ENCODE measurements around the gene FLAD1. TPM values are rescaled to one million over a fixed set of nuclear protein-coding genes. Genes with fewer than 3 reads are reported as not detected.
"Not testable (repeated sequence)": the region's sequence is repeated elsewhere in the genome, so short reads cannot be mapped to it uniquely, and the experiment has no call there.

The FLAD1 gene
- total and polyA plus RNA-seq, 5 experiments from 2014 or later, result 30.9 to 46.8 (median 41.8) TPM

- Mint-ChIP-seq H3K27ac (no peak overlapping the region), H3K4me1 (peaks cover 11 to 33% (median 29%) of the 10 kb centered on the region in 4 donors), H3K36me3 (peaks cover 0 to 16% (median 3%) of the 10 kb centered on the region in 3 donors), H3K27me3 (peaks cover 0 to 12% (median 0%) of the 10 kb centered on the region in 5 donors), H3K9me3 (no peaks in the 10 kb centered on the region), H3K4me3 (no peak overlapping the region)
- POLR2A ChIA-PET, result interaction anchor here (0.6 to 3.1 kb wide), 9 partner anchors 8 to 619 kb away, joined by 3 to 25 read pairs (median 3); partner anchors contain the start of genes FLAD1, PMVK and PYGO2
- DNase-seq, result no peak
- ATAC-seq, result no peak
Observed at GRCh38 chr1:154994269-154994587, 11.1 kb downstream of the FLAD1 start.

- DNase-seq, result no peak
- peaks cover 0 to 12% (median 3%) of the 10 kb centered on the region in 3 donors for H3K36me3 Mint-ChIP-seq
- peaks cover 0 to 12% (median 0%) of the 10 kb centered on the region in 5 donors for H3K27me3 Mint-ChIP-seq
- H3K27ac Mint-ChIP-seq, result peak overlapping the region in 1 of 10 donors; percentile 48
- H3K9me3 Mint-ChIP-seq, result no peaks in the 10 kb centered on the region
- POLR2A ChIA-PET, result interaction anchor here (0.7 to 3.1 kb wide), 7 partner anchors 8 to 132 kb away, joined by 3 to 25 read pairs (median 3); partner anchors contain the start of genes FLAD1 and PYGO2
- H3K4me3 Mint-ChIP-seq, result no peak overlapping the region
- ATAC-seq, result no peak
- H3K4me1 Mint-ChIP-seq, result peaks cover 11 to 30% (median 27%) of the 10 kb centered on the region in 4 donors
Observed at GRCh38 chr1:154994591-154994990, 11.4 kb downstream of the FLAD1 start.

GRCh38 chr1:154995301-154995983 lies 12.3 kb downstream of the FLAD1 start:
- Mint-ChIP-seq H3K27me3 (peaks cover 0 to 12% (median 0%) of the 10 kb centered on the region in 5 donors), H3K4me1 (peaks cover 13 to 33% (median 29%) of the 10 kb centered on the region in 4 donors), H3K27ac (peak overlapping the region in 1 of 10 donors; percentile 4)
- not testable (repeated sequence) for H3K36me3 Mint-ChIP-seq, H3K4me3 Mint-ChIP-seq, DNase-seq, ATAC-seq, H3K9me3 Mint-ChIP-seq
- POLR2A ChIA-PET, result interaction anchor here (0.6 to 2.4 kb wide), 7 partner anchors 12 to 715 kb away, joined by 3 to 8 read pairs (median 5); partner anchors contain the start of genes FLAD1 and PYGO2

GRCh38 chr1:154996966-154997701 lies 14.0 kb downstream of the FLAD1 start:
- peaks cover 13 to 38% (median 30%) of the 10 kb centered on the region in 4 donors for H3K4me1 Mint-ChIP-seq
- ATAC-seq (no peak), DNase-seq (no peak)
- peak overlapping the region in 1 of 10 donors; percentile 11 for H3K27ac Mint-ChIP-seq
- H3K4me3 Mint-ChIP-seq, result peak overlapping the region in 5 of 10 donors; percentile 8 to 37 (median 26)
- POLR2A ChIA-PET, result interaction anchor here (0.5 to 2.4 kb wide), 6 partner anchors 14 to 504 kb away, joined by 3 to 8 read pairs (median 4); partner anchors contain the start of genes FLAD1 and PYGO2
- peaks cover 0 to 2% (median 0%) of the 10 kb centered on the region in 3 donors for H3K36me3 Mint-ChIP-seq
- no peaks in the 10 kb centered on the region for H3K9me3 Mint-ChIP-seq
- peaks cover 0 to 12% (median 0%) of the 10 kb centered on the region in 5 donors for H3K27me3 Mint-ChIP-seq

- Mint-ChIP-seq H3K27ac (peak overlapping the region in 1 of 10 donors; percentile 89), H3K36me3 (no peaks in the 10 kb centered on the region), H3K4me1 (peaks cover 16 to 47% (median 32%) of the 10 kb centered on the region in 4 donors), H3K4me3 (peak overlapping the region in 7 of 10 donors; percentile 30 to 91 (median 39)), H3K9me3 (no peaks in the 10 kb centered on the region), H3K27me3 (peaks cover 0 to 12% (median 0%) of the 10 kb centered on the region in 5 donors)
- POLR2A ChIA-PET, result interaction anchor here (0.6 to 4.2 kb wide), 10 partner anchors 8 to 70 kb away, joined by 3 to 29 read pairs (median 12); partner anchors contain the start of genes CKS1B, FLAD1, PBXIP1 and PMVK
- ATAC-seq, result no peak
- DNase-seq, result no peak
Observed at GRCh38 chr1:154998201-154998780, 15.1 kb downstream of the FLAD1 start.

GRCh38 chr1:154998818-154999570 lies 15.8 kb downstream of the FLAD1 start:
- H3K27ac Mint-ChIP-seq, result peak overlapping the region in 9 of 10 donors; percentile 27 to 89 (median 75)

GRCh38 chr1:154999571-155000410 lies 16.6 kb downstream of the FLAD1 start:
- POLR2A ChIA-PET, result interaction anchor here (1.0 to 4.2 kb wide), 15 partner anchors 8 to 779 kb away, joined by 3 to 29 read pairs (median 7); partner anchors contain the start of genes CKS1B, FLAD1, PBXIP1 and PMVK
- Mint-ChIP-seq H3K9me3 (no peaks in the 10 kb centered on the region), H3K27me3 (peaks cover 0 to 12% (median 0%) of the 10 kb centered on the region in 5 donors), H3K27ac (peak overlapping the region; percentile 79 to 91 (median 85)), H3K4me1 (peaks cover 24 to 62% (median 44%) of the 10 kb centered on the region in 4 donors), H3K4me3 (peak overlapping the region; percentile 77 to 92 (median 88)), H3K36me3 (no peaks in the 10 kb centered on the region)
- ATAC-seq (peak; percentile 0 to 2), DNase-seq (peak in 4 of 10 donors; percentile 37 to 48 (median 42))

More at GRCh38 chr1:154998818-154999570, 15.8 kb downstream of the FLAD1 start:
- peaks cover 20 to 54% (median 37%) of the 10 kb centered on the region in 4 donors for H3K4me1 Mint-ChIP-seq
- DNase-seq (peak in 9 of 10 donors; percentile 43 to 79 (median 55)), ATAC-seq (peak; percentile 18 to 22)
- H3K9me3 Mint-ChIP-seq, result no peaks in the 10 kb centered on the region
- POLR2A ChIA-PET, result interaction anchor here (0.6 to 4.2 kb wide), 15 partner anchors 9 to 779 kb away, joined by 3 to 29 read pairs (median 6); partner anchors contain the start of genes CKS1B, FLAD1, PBXIP1 and PMVK
- H3K27me3 Mint-ChIP-seq, result peaks cover 0 to 12% (median 0%) of the 10 kb centered on the region in 5 donors
- H3K4me3 Mint-ChIP-seq, result peak overlapping the region; percentile 70 to 92 (median 86)
- no peaks in the 10 kb centered on the region for H3K36me3 Mint-ChIP-seq

GRCh38 chr1:155000411-155000725 lies 17.2 kb downstream of the FLAD1 start:
- Mint-ChIP-seq H3K27ac (peak overlapping the region; percentile 13 to 91 (median 81)), H3K4me3 (peak overlapping the region; percentile 82 to 92 (median 88)), H3K27me3 (peaks cover 0 to 12% (median 0%) of the 10 kb centered on the region in 5 donors), H3K4me1 (peaks cover 24 to 65% (median 47%) of the 10 kb centered on the region in 4 donors), H3K9me3 (no peaks in the 10 kb centered on the region), H3K36me3 (no peaks in the 10 kb centered on the region)
- no peak for DNase-seq
- POLR2A ChIA-PET, result interaction anchor here (1.1 to 4.2 kb wide), 10 partner anchors 10 to 780 kb away, joined by 3 to 29 read pairs (median 12); partner anchors contain the start of genes CKS1B, FLAD1, PBXIP1 and PYGO2
- no peak for ATAC-seq

GRCh38 chr1:155000726-155001424 lies 17.7 kb downstream of the FLAD1 start:
- Mint-ChIP-seq H3K27me3 (peaks cover 0 to 12% (median 0%) of the 10 kb centered on the region in 5 donors), H3K36me3 (no peaks in the 10 kb centered on the region), H3K4me3 (peak overlapping the region; percentile 82 to 94 (median 90)), H3K4me1 (peaks cover 25 to 70% (median 50%) of the 10 kb centered on the region in 4 donors), H3K9me3 (no peaks in the 10 kb centered on the region), H3K27ac (peak overlapping the region; percentile 66 to 94 (median 87))
- DNase-seq (peak; percentile 38 to 79 (median 62)), ATAC-seq (peak; percentile 34 to 41)
- POLR2A ChIA-PET, result interaction anchor here (0.7 to 4.2 kb wide), 16 partner anchors 8 to 781 kb away, joined by 3 to 29 read pairs (median 5); partner anchors contain the start of genes CKS1B, FLAD1, LENEP and PBXIP1

GRCh38 chr1:155001425-155001674 lies 18.2 kb downstream of the FLAD1 start:
- peaks cover 0 to 7% (median 0%) of the 10 kb centered on the region in 5 donors for H3K27me3 Mint-ChIP-seq
- DNase-seq (peak in 2 of 10 donors; percentile 58 to 66), ATAC-seq (no peak)
- peak overlapping the region in 9 of 10 donors; percentile 66 to 94 (median 87) for H3K27ac Mint-ChIP-seq
- no peaks in the 10 kb centered on the region for H3K9me3 Mint-ChIP-seq
- H3K4me3 Mint-ChIP-seq, result peak overlapping the region; percentile 82 to 94 (median 90)
- POLR2A ChIA-PET, result interaction anchor here (0.7 to 4.2 kb wide), 9 partner anchors 8 to 65 kb away, joined by 3 to 29 read pairs (median 5); partner anchors contain the start of genes CKS1B, LENEP, PBXIP1 and PMVK
- H3K36me3 Mint-ChIP-seq, result no peaks in the 10 kb centered on the region
- peaks cover 29 to 74% (median 52%) of the 10 kb centered on the region in 4 donors for H3K4me1 Mint-ChIP-seq

Measured in naive thymus-derived CD8-positive, alpha-beta T cell (primary cell).